OCI-LY3 (cell line): Measurements from ENCODE around the gene BCL11A.

Experiments
- EZH2phosphoT487 ChIP-seq: fragments of 200-600 bp; shearing (Covaris generic); IDR thresholded peaks from 2 replicates; pipeline ENCODE4 v1.6.1; 2018; ENCODE audit warnings: antibody characterized with exemption, mixed run types, low read depth
- TF ChIP-seq, protein P1 (sequence below): fragments of 200-600, 300-600 bp; sonication (generic); IDR thresholded peaks from 2 replicates; pipeline ENCODE4 v1.5.1; 2014; ENCODE audit warnings: antibody characterized with exemption, low read length, low read depth

DNA sequence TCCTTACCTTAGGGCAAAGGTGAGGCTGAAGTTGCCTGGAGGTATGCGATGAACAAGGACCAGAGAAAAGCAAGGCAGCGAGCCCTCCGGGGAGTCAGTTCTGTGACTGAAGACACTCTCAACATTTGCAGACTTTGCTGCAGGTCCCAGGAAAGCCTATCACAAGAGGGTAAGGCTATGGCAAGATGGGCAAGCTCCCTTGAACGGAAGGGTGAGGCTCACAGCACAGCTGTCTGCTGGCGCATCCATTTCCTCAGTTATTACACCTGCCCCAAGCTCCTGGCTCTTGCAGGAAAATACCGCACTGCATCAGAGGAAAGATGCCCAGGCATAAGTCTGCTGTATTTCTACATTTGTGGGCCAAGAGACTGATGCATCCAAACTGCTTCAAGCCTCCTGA lies 141.4 kb downstream of the BCL11A start:
- TF ChIP-seq, protein P1, sequence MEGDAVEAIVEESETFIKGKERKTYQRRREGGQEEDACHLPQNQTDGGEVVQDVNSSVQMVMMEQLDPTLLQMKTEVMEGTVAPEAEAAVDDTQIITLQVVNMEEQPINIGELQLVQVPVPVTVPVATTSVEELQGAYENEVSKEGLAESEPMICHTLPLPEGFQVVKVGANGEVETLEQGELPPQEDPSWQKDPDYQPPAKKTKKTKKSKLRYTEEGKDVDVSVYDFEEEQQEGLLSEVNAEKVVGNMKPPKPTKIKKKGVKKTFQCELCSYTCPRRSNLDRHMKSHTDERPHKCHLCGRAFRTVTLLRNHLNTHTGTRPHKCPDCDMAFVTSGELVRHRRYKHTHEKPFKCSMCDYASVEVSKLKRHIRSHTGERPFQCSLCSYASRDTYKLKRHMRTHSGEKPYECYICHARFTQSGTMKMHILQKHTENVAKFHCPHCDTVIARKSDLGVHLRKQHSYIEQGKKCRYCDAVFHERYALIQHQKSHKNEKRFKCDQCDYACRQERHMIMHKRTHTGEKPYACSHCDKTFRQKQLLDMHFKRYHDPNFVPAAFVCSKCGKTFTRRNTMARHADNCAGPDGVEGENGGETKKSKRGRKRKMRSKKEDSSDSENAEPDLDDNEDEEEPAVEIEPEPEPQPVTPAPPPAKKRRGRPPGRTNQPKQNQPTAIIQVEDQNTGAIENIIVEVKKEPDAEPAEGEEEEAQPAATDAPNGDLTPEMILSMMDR, result no peak
- TF ChIP-seq EZH2phosphoT487, result no peak
